Natural killer cell treated with Interleukin-12 subunit alpha and Interleukin-12 subunit beta and Interleukin-15 and Interleukin-18, amount 100 ng/mL, for 72 hours (primary cell): ENCODE results near the gene MYOD1. TPM values are rescaled to one million over a fixed set of nuclear protein-coding genes. Genes with fewer than 3 reads are reported as not detected.
A peak's percentile ranks its signal among the peaks of the same experiment; 100 is the strongest.

Source experiments
- ATAC-seq, 2 donors: fragments of 150-1000 bp; cut with Tn5 transposase in 1 of 2; sonication (Bioruptor Pico), chemical (Tn5 transposase) in 1 of 2; 2 replicates each; pipeline ENCODE4 v1.10.0; 2021
- DNase-seq: peaks from one replicate; pipeline ENCODE4 v3.0.0; 2022; ENCODE audit warnings: low spot score
- H3K27ac Mint-ChIP-seq, 2 donors: 1 replicate in 1 of 2; 2 replicates in 1 of 2; pipeline ENCODE4 v1.8.0; 2022; ENCODE audit warnings: mixed read lengths in 2 of 2, mild to moderate bottlenecking in 1 of 2, moderate library complexity in 1 of 2
- H3K27me3 Mint-ChIP-seq, 2 donors: 1 replicate in 1 of 2; 2 replicates in 1 of 2; pipeline ENCODE4 v1.8.0; 2022; ENCODE audit warnings: mixed read lengths in 2 of 2
- H3K36me3 Mint-ChIP-seq: one replicate; pipeline ENCODE4 v1.8.0; 2022; ENCODE audit warnings: mixed read lengths
- H3K4me1 Mint-ChIP-seq, 2 donors: 1 replicate in 1 of 2; 2 replicates in 1 of 2; pipeline ENCODE4 v1.8.0; 2022; ENCODE audit warnings: low read depth in 2 of 2, mixed read lengths in 2 of 2, mild to moderate bottlenecking in 1 of 2
- H3K4me3 Mint-ChIP-seq: one replicate; pipeline ENCODE4 v1.8.0; 2022; ENCODE audit warnings: mixed read lengths
- H3K9me3 Mint-ChIP-seq: 2 replicates; pipeline ENCODE4 v1.8.0; 2022; ENCODE audit warnings: mixed read lengths
- total RNA-seq, 2 donors: library from RNA; stranded (reverse); gene quantifications; one replicate each; pipeline ENCODE4 v1.2.3, GENCODE V29; 2022

MYOD1 gene
- total RNA-seq, 2 donors from 2014 or later, result not detected

GRCh38 chr11:17745023-17745772 is 25.8 kb downstream of the MYOD1 start:
- Mint-ChIP-seq H3K27ac (no peak overlapping the region), H3K36me3 (no peaks in the 10 kb centered on the region), H3K9me3 (no peaks in the 10 kb centered on the region), H3K27me3 (peaks cover 10 to 18% of the 10 kb centered on the region in 2 donors), H3K4me3 (no peak overlapping the region), H3K4me1 (no peaks in the 10 kb centered on the region)
- no peak for DNase-seq
- no peak for ATAC-seq

- Mint-ChIP-seq H3K4me3 (no peak overlapping the region), H3K36me3 (no peaks in the 10 kb centered on the region), H3K27me3 (peaks cover 13 to 22% of the 10 kb centered on the region in 2 donors), H3K9me3 (no peaks in the 10 kb centered on the region), H3K27ac (no peak overlapping the region), H3K4me1 (no peaks in the 10 kb centered on the region)
- DNase-seq (no peak), ATAC-seq (no peak)
Observed at GRCh38 chr11:17746096-17746495, 26.7 kb downstream of the MYOD1 start.

DNA sequence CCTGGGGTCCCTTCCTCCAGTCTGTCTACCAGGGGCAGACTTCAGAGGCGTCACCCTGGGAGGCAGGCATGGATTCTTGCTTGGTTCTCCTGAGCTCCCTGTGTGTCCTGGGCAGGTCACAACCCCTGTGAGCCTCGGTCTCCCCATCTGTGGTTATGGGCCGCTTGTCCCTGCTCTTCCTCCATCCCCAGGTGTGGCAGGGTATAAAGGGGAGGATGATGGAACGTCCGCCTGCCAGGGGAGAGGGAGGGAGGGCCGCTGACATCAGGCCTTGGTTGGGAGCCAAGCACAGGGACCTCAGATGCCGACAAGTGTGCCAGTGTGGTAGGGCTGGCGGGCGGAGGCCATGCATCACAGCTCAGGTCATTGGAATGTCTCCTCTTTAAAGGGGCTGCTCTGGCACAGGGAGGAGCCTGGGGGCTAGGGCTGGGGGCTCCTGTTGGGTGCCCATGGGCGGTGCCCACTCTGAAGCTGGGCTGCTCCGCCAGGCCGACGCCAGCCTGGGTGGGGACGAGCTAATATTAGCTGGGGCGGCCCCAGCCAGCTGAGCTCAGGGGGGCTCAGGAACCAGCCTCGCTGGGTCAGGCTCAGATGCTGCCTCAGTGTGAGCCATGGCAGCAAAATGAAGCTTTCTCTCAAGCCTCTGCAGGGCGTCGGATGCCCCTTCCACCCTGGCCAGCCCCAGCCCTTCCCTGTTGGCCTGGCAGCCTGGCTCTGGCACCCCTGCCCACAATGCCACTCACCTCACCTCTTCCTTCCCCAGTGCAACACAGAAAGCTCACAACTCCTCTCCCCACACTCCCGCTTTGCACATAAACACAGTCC is 28.0 kb downstream of the MYOD1 start:
- H3K27ac Mint-ChIP-seq, result no peak overlapping the region
- H3K27me3 Mint-ChIP-seq, result peaks cover 17 to 26% of the 10 kb centered on the region in 2 donors
- H3K4me1 Mint-ChIP-seq, result no peaks in the 10 kb centered on the region
- H3K4me3 Mint-ChIP-seq, result no peak overlapping the region
- H3K36me3 Mint-ChIP-seq, result no peaks in the 10 kb centered on the region
- no peaks in the 10 kb centered on the region for H3K9me3 Mint-ChIP-seq
- DNase-seq (no peak), ATAC-seq (no peak)

DNA sequence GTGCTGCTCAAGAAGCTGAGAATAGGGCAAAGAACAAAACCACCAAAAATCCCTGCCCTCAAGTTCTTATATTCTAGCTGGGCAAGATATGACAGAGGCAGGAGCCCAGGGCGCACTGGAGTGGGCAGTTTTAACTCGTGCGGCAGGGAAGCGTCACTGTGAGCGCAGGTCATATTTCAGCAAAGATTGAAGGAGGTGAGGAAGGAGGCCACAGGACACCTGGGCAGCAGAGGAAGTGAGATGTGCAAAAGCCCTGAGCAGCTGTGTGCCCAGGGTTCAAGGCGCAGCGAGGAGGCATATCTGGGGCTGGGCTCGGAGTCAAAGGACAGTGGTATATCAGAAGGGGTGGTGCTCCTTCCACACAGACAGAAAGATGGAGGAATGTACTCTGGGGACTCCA is 28.7 kb downstream of the MYOD1 start:
- Mint-ChIP-seq H3K9me3 (no peaks in the 10 kb centered on the region), H3K27me3 (peaks cover 17 to 26% of the 10 kb centered on the region in 2 donors)
- DNase-seq, result no peak

GRCh38 chr11:17748761-17749721 is 29.7 kb downstream of the MYOD1 start:
- DNase-seq (no peak), ATAC-seq (peak in 1 of 2 donors; percentile 1)
- H3K27me3 Mint-ChIP-seq, result peaks cover 17 to 26% of the 10 kb centered on the region in 2 donors
- H3K4me1 Mint-ChIP-seq, result no peaks in the 10 kb centered on the region
- no peak overlapping the region for H3K4me3 Mint-ChIP-seq
- no peak overlapping the region for H3K27ac Mint-ChIP-seq
- H3K9me3 Mint-ChIP-seq, result no peaks in the 10 kb centered on the region
- H3K36me3 Mint-ChIP-seq, result no peaks in the 10 kb centered on the region

More for the DNA sequence above, 28.7 kb downstream of the MYOD1 start:
- Mint-ChIP-seq H3K4me1 (no peaks in the 10 kb centered on the region), H3K36me3 (no peaks in the 10 kb centered on the region), H3K4me3 (no peak overlapping the region), H3K27ac (no peak overlapping the region)
- no peak for ATAC-seq

DNA sequence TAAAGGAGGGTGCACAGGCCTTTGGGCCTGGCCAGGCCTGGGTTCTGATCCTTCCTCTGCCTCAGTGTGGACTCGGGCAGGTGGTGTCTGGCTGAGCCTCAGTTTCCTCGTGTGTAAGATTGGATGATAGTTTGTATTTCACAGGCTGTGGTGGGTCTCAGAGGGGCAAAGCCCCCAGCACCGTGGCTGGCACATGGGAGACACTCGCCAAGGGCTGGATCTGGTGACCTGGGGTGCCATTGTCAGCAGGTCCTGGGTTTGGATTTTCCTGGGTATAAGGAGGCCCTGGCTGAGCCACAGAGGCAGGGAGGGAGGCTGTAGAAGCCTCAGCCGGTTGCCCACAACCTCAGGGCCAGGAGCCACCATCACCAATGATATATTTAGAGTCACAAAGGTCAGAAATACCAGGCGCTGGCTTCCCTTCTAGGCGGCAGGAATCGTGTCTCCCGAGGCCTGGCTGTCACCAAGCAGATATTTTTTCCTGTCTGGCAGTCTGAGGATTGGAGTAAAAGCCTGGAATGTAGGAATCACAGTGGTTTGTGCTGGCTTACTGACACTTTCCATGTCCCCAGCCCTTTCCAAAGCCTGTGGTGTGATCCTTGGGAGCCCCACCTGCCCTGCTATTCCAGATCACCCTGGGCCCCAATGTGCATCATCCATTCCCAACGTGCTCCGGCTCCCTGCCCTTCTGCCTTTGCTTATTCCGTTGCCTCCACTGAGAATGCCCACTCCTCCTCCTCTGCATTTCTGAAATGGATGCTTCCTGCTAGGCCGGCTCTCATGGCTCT is 30.8 kb downstream of the MYOD1 start:
- H3K27me3 Mint-ChIP-seq, result peaks cover 21 to 32% of the 10 kb centered on the region in 2 donors
- no peak overlapping the region for H3K4me3 Mint-ChIP-seq
- DNase-seq (no peak), ATAC-seq (no peak)
- no peaks in the 10 kb centered on the region for H3K36me3 Mint-ChIP-seq
- no peak overlapping the region for H3K27ac Mint-ChIP-seq
- H3K9me3 Mint-ChIP-seq, result no peaks in the 10 kb centered on the region
- H3K4me1 Mint-ChIP-seq, result no peaks in the 10 kb centered on the region

DNA sequence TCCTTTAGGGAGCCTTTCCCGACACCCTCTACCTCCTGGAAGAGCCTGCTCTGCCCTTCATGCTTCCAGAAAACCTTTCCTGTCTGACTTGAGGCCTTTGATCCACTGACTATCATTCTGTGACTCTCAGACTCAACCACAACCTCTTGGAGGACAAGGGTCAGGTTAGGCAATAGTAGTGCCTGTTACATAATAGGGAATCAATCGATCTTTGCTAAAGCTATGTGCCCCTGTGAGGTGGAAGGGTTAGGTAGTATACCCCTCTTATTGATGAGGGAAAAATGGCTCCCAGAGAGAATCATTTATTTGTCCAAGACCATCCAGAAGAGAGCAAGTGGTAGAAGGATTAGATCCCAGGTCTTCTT is 31.4 kb downstream of the MYOD1 start:
- ATAC-seq (no peak), DNase-seq (no peak)
- Mint-ChIP-seq H3K36me3 (no peaks in the 10 kb centered on the region), H3K4me1 (no peaks in the 10 kb centered on the region), H3K27ac (no peak overlapping the region), H3K4me3 (no peak overlapping the region), H3K9me3 (no peaks in the 10 kb centered on the region), H3K27me3 (peaks cover 26 to 36% of the 10 kb centered on the region in 2 donors)

DNA sequence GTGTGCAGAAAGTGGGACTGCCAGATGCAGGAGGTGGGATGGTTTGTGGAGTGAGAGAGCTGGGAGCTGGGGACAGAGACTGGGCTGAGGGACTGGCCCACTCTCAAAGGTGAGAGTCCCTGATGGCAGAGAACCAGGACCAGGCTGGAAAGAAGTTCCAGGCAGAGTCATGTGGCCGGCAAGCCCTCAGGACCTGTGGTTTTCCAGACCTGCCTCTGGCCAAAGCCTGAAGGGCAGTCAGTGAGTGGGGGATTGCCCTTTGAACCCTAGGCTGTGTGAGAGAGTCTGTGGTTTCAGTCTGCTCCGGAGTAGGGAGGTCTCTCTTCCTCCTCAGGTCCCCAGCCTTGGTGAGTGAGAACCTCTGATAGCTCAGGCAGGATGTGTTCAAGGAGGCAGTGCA is 32.2 kb downstream of the MYOD1 start:
- no peak for DNase-seq
- Mint-ChIP-seq H3K27ac (no peak overlapping the region), H3K9me3 (no peaks in the 10 kb centered on the region), H3K4me1 (no peaks in the 10 kb centered on the region), H3K27me3 (peaks cover 27 to 28% of the 10 kb centered on the region in 2 donors), H3K4me3 (no peak overlapping the region), H3K36me3 (no peaks in the 10 kb centered on the region)
- no peak for ATAC-seq

GRCh38 chr11:17752144-17752543 is 32.8 kb downstream of the MYOD1 start:
- no peak for DNase-seq
- Mint-ChIP-seq H3K9me3 (no peaks in the 10 kb centered on the region), H3K4me3 (no peak overlapping the region), H3K27me3 (peaks cover 25 to 31% of the 10 kb centered on the region in 2 donors), H3K4me1 (no peaks in the 10 kb centered on the region), H3K36me3 (no peaks in the 10 kb centered on the region), H3K27ac (no peak overlapping the region)
- ATAC-seq, result no peak

GRCh38 chr11:17753153-17753552 is 33.8 kb downstream of the MYOD1 start:
- no peaks in the 10 kb centered on the region for H3K4me1 Mint-ChIP-seq
- H3K36me3 Mint-ChIP-seq, result no peaks in the 10 kb centered on the region
- no peak for ATAC-seq
- no peak overlapping the region for H3K27ac Mint-ChIP-seq
- no peak for DNase-seq
- H3K4me3 Mint-ChIP-seq, result no peak overlapping the region
- no peaks in the 10 kb centered on the region for H3K9me3 Mint-ChIP-seq
- peaks cover 20 to 26% of the 10 kb centered on the region in 2 donors for H3K27me3 Mint-ChIP-seq

GRCh38 chr11:17753641-17754040 is 34.3 kb downstream of the MYOD1 start:
- no peak overlapping the region for H3K4me3 Mint-ChIP-seq
- H3K36me3 Mint-ChIP-seq, result no peaks in the 10 kb centered on the region
- H3K4me1 Mint-ChIP-seq, result no peaks in the 10 kb centered on the region
- no peak for DNase-seq
- no peak for ATAC-seq
- H3K27me3 Mint-ChIP-seq, result peaks cover 20 to 25% of the 10 kb centered on the region in 2 donors
- no peak overlapping the region for H3K27ac Mint-ChIP-seq
- H3K9me3 Mint-ChIP-seq, result no peaks in the 10 kb centered on the region

- ATAC-seq, result no peak
- no peaks in the 10 kb centered on the region for H3K9me3 Mint-ChIP-seq
- no peaks in the 10 kb centered on the region for H3K4me1 Mint-ChIP-seq
- peaks cover 18 to 23% of the 10 kb centered on the region in 2 donors for H3K27me3 Mint-ChIP-seq
- no peak for DNase-seq
- no peak overlapping the region for H3K4me3 Mint-ChIP-seq
- no peak overlapping the region for H3K27ac Mint-ChIP-seq
- H3K36me3 Mint-ChIP-seq, result no peaks in the 10 kb centered on the region
Observed at GRCh38 chr11:17755891-17756290, 36.5 kb downstream of the MYOD1 start.
